ENCODE measurements around the gene MED12.

DNA sequence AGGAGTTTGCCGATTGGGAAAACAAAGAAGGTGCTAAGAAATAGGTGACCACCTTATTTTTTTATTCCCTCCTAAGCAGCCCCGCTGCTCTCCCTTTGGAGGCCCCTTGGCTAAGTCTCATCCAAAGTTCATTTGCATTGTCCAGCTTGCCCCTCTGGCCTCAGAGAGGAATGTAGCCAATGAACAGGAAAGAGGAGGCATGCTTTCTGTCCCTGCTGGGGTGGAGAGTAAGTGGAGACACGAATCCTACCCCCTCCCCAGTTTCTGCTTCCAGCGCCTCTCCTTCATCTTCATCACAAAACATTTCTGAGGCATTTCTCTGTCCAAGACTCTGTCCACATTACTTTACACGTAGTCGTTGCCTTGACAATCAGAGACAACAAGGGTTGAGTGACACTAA is 64.9 kb downstream of the MED12 start:
- TF ChIP-seq, protein P1, sequence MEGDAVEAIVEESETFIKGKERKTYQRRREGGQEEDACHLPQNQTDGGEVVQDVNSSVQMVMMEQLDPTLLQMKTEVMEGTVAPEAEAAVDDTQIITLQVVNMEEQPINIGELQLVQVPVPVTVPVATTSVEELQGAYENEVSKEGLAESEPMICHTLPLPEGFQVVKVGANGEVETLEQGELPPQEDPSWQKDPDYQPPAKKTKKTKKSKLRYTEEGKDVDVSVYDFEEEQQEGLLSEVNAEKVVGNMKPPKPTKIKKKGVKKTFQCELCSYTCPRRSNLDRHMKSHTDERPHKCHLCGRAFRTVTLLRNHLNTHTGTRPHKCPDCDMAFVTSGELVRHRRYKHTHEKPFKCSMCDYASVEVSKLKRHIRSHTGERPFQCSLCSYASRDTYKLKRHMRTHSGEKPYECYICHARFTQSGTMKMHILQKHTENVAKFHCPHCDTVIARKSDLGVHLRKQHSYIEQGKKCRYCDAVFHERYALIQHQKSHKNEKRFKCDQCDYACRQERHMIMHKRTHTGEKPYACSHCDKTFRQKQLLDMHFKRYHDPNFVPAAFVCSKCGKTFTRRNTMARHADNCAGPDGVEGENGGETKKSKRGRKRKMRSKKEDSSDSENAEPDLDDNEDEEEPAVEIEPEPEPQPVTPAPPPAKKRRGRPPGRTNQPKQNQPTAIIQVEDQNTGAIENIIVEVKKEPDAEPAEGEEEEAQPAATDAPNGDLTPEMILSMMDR (conservative IDR thresholded peaks at IDR 0.05 in 1 of 2, IDR thresholded peaks at IDR 0.05 in 1 of 2; ENCODE audit: low read depth in 1 of 2, low read length in 2 of 2): no peak
- TF ChIP-seq EZH2 (IDR thresholded peaks at IDR 0.05; ENCODE audit: low read length, missing control alignments): no peak

Measured in fibroblast of lung (primary cell).